ELF-1 (cell line): ENCODE data around the gene SH3RF2.
"Not testable (repeated sequence)": the region's sequence is repeated elsewhere in the genome, so short reads cannot be mapped to it uniquely, and the experiment has no call there.

Experiments
- DNase-seq: peaks from one replicate; pipeline ENCODE4 v3.0.0-alpha.2; 2016; ENCODE audit warnings: low read depth, low spot score

SH3RF2 gene, protein sequence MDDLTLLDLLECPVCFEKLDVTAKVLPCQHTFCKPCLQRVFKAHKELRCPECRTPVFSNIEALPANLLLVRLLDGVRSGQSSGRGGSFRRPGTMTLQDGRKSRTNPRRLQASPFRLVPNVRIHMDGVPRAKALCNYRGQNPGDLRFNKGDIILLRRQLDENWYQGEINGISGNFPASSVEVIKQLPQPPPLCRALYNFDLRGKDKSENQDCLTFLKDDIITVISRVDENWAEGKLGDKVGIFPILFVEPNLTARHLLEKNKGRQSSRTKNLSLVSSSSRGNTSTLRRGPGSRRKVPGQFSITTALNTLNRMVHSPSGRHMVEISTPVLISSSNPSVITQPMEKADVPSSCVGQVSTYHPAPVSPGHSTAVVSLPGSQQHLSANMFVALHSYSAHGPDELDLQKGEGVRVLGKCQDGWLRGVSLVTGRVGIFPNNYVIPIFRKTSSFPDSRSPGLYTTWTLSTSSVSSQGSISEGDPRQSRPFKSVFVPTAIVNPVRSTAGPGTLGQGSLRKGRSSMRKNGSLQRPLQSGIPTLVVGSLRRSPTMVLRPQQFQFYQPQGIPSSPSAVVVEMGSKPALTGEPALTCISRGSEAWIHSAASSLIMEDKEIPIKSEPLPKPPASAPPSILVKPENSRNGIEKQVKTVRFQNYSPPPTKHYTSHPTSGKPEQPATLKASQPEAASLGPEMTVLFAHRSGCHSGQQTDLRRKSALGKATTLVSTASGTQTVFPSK

DNA sequence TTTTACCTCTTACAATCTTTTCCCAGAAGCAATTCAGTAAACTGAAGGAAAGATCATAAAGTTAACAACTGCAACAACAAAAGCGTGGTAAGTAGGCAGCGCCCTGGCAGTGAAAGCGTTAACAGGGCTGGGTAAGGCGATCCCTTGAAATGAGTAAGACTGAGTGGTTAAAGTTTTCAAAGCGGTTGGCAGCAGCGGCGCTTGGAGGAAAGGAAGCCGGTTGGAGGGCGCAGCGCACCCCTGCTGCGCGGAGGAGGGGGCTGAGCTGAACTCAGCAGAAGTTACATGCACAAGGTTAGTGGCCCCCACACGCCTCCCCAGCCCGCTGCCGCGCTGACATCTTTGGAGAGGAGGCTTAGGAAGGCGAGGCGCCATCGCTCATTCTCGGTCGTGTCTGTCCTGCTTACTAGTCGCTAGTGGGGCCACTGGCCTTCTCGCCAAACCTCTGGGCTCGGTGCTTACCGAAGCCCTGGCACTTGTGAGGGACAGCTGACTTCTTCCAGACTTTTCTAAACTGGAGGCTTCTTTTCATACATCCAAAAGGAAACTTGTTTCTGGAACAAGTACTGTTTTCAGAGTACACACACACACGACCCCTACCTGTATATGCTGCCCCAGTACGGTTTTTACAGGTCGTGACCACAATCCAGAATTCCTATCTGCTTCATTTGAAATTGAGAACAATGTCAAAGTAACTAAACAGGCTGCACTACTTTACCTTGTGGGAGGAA, at the start of gene SH3RF2:
TSS of gene SH3RF2 (plus strand) at position 178 of the 731 bp plus-strand sequence. CDS start 1,351 bp downstream, outside the sequence.
- peak; percentile 97 for DNase-seq

DNA sequence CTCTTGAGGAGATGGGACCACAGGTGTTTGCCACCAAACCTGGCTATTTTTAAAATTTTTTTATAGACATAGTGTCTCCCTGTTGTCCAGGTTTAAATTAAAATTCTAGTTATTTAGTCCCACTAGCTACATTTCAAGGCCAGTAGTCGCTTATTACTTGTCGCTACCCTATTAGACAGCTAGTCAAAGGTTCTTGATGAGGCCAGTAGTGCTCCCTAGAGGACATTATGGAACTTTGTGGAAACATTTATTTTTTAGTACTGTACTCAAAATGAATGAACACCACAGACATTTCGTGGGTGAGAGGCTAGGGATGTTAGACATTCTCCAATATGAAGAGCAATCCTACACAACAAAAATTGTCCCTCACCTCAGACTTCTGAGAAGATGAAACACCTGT, 49.2 kb upstream of the SH3RF2 start:
- DNase-seq = no peak

DNA sequence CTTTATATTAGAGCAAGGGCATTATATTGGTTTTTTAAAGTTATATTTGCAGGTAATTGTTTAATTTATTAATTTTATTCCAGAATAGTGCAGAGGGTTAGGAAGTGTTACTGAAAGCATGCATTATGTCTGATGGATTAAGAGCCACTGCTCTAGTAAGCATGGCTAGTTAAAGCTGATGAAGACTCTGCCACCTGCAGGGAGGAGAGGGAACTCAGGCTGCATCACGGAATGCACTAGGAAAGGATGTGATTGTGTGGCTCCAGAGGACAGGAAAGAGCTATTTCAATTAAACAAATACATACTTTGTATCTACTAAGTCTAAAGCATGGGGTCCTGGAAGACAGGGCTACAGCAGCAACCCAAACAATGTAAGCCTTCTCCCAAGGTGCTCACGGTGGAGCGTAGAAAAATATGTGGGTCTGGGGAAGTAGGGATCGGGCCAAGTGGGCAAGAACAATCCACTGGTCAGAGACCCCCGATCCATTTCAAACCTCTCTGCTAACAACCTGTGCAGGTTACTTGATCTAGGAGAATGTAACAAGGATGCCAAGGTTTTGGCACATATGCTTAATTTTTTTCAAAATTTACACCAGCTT, 48.3 kb upstream of the SH3RF2 start:
- DNase-seq = peak; percentile 30

DNA sequence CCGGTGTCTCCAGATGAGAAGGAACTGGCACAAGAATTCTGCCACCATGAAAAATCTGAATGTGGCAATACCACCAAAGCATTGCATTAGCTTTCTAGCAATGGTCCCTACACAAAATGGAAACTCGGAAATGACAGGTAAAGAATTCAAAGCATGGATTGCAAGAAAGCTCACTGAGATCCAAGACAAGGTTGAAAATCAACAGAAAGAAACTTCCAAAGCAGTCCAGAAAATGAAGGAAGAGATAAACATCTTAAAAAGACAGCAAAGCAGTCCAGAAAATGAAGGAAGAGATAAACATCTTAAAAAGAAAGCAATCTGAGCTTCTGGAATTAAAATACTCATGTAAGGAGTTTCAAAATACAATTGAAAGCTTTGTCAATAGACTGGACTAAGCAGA, 46.8 kb upstream of the SH3RF2 start:
- no peak for DNase-seq

DNA sequence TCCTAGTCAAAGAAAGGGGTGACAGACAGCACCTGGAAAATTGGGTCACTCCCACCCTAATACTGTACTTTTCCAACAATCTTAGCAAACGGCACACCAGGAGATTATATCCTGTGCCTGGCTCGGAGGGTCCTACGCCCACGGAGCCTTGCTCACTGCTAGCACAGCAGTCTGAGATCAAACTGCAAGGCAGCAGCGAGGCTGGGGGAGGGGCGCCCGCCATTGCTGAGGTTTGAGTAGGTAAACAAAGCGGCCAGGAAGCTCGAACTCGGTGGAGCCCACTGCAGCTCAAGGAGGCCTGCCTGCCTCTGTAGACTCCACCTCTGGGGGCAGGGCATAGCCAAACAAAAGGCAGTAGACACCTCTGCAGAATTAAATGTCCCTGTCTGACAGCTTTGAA, 45.0 kb upstream of the SH3RF2 start:
- DNase-seq = not testable (repeated sequence)

DNA sequence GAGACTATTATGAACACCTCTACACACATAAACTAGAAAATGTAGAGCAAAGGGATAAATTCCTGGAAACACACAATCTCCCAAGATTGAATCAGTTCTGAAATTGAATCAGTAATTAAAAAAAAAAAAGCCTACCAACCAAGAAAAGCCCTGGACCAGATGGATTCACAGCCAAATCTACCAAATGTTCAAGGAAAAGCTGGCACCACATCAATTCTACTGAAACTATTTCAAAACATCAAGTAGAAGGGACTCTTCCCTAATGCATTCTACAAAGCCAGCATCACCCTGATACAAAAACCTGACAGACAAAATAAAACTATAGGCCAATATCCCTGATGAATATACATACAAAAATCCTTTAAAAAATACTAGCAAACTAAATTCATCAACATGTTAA, 38.2 kb upstream of the SH3RF2 start:
- DNase-seq = no peak

DNA sequence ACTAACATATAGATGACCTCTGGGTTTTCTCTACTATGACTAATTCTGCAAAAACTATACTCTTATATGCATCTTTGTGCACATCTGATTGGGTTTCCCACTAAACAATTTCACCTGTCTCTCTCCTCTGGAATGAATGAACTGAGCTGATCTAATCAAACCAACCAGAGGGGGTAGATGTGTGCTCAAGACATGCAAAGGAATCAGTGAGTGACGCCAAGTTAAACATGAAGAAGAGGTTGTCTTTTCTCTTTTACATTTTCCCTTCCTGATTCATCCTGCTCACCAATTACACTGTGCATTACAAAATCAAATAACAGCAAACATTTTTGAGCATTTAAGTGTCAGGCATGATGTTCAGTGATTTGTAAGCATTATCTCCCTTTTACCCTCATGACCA, 34.0 kb upstream of the SH3RF2 start:
- no peak for DNase-seq

DNA sequence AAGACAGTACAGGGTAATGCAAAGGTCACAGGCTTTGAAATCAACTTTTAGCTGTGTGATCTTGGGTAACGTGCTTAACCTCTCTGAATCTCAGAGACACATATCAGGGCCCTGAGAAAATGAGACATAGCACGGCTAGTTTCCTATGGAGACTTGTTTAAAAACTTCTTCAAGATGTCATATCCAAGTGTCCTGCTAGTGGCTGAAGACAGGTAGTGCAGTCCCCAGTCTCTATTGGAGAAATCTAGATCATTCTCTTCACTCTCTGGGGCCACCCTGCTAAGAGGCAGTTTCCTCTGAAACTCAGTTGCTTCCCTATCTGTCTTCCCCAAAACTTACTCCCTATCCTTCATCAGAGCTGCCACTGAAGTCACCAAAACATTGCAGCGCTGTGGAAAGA, 33.3 kb upstream of the SH3RF2 start:
- no peak for DNase-seq

DNA sequence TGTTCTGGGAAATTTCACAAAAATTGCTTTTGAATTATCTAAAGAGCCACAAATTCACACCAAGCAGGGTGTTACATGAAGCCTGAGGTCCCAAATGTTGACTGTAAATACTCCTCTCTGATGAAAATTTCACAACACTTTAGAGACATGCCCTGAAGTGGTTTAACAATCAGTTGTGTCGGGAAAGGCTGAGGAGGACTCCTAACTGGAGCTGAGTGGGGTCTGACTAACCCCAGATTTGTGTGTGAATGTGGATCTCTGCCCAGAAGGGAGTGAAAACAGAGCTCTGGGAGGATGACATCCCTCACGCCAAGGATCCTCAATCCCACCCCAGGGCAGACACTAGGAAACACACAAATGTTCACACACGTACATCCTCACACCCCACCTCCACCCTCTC, 32.5 kb upstream of the SH3RF2 start:
- no peak for DNase-seq

DNA sequence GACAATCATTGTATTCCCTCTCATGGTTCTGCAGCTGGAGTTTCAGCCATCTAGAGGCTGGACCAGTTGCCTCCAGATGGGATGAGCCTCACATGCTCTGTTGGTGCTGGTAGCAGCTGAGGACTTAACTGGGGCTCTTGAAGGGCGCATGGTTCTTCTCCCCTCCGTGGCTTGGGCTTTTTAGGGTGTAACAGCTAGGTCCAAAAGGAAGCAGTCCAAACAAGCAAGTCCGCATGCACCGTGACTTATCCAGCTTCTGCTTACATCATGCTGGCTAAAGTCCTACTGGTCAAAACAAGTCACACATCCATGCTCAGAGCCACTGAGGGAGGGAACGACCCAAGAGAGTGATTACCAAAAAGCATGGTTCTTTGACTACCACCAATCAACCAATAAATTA, 31.6 kb upstream of the SH3RF2 start:
- no peak for DNase-seq

DNA sequence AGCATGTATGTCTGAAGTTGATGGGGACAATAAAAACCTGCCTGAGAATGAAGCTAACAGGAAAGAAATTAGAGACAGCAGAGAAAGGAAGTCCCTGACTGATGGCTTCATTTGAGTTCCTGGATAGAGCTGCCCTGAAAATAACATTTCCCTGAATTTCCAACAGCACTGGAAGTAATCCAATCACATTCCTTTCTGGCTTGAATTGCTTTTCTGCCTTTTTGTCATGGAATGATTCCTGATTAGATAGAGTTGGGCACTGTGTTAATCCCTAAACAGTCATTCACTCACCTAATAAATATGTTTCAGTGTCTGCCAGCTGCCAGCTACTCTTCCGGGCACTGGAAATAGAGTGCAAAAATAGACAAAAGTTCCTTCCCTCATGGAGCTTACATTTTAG, 30.0 kb upstream of the SH3RF2 start:
- DNase-seq = no peak

DNA sequence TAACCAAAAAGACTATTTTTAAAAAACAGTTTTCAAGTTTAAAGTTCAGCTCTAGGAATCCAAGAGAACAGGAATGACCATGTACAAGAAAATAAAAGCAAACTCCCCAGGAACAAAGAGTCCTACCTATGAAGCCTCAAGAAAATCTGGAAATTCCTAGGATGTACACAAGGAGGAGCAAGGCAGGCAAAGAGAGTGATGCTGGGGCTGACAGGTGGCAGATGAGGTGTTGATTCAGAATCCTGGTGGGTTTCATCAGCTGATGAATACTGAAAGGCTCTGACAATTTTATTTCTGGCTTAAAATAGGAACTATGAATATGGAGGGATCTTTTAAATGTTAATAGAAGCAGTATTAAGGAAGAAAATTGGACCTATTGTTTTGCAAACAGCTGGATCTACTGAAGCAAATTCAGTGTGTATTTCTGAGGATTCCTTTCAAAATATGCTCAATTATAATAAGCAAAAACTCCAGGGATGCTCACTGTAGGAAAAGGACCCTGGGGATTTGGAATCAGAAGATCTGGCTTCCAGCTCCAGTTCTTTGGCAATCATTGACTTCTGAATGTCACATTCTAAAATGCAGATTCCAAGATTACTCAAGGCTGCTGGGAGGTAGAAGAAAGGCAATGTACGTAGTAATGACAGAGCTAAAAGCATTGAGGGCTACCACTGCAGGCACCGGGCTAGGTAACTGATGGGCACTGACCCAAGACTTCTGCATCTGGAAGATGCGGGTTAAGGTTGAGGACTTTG, 28.0 kb upstream of the SH3RF2 start:
- no peak for DNase-seq

DNA sequence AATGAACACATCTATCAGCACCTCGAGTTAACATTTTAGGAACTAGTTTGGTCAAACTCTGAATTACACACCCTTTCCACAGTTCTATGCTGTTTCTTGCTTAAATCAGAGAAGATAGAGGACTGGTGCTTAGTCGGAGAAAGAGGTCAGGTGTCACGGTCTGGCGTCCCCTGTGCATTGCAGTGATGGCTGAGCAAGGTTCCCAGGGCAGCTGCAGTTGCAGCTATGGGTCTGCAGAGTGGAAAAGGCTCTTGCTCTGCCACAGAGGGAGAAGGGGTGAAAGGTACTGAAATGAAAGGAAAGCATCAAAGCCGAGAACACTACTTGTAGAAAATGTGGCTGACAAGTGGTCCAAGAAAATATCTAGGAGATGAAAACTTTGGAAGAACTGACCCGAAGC, 25.2 kb upstream of the SH3RF2 start:
- no peak for DNase-seq

DNA sequence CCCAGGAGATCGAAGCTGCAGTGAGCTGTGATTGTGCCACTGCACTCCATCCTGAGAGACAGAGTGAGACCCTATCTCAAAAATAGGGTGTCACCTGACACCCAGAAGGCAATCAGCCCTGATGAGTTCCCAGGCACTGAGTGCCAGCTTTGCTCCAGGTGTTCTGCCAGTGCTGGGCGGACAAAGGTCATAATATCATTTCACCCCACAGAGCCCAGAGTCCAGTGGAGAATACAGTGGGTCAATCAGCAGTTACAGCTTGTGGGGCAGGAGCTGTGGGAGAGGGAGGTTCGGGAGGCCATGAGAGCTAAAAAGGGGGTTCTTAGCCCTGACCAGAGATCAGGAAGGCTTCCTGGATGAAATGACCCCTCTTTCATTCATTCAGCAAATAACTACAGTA, 24.4 kb upstream of the SH3RF2 start:
- DNase-seq = no peak

DNA sequence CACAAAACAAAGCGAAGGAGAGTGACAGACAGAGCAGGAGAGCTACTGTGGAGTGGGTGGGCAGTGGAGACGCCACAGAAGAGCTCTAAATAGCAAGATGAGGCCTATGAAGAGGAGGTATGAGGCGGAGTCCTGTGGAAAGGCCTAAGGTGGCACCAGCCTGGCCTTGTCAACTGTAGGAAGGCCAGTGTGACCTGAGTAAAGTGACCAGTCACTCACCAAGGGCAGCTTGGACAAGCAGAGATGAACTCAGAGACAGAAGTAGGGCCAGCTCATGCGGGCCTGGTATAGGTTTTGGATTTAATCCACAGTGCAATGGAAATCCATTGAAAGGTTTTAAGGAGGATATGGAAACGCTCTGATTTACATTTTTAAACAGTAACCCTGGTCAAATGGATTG, 23.8 kb upstream of the SH3RF2 start:
- no peak for DNase-seq

DNA sequence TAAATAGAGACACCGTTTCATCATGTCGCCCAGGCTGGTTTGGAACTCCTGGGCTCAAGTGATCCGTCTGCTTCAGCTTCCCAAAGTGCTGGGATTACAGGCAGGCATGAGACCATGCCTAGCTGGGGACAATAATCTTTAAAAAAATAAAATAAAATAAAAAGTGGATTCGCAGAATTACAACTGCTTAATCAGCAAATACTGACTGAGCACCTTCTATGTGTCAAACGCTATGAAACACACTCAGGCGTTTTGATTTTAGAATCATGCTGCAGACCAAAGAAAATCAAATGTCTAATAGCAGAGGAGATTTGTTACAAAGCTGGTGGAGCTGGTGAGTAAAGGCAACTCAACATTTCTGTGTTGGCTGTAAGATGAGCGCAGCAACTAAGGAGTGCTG, 22.7 kb upstream of the SH3RF2 start:
- DNase-seq = no peak

DNA sequence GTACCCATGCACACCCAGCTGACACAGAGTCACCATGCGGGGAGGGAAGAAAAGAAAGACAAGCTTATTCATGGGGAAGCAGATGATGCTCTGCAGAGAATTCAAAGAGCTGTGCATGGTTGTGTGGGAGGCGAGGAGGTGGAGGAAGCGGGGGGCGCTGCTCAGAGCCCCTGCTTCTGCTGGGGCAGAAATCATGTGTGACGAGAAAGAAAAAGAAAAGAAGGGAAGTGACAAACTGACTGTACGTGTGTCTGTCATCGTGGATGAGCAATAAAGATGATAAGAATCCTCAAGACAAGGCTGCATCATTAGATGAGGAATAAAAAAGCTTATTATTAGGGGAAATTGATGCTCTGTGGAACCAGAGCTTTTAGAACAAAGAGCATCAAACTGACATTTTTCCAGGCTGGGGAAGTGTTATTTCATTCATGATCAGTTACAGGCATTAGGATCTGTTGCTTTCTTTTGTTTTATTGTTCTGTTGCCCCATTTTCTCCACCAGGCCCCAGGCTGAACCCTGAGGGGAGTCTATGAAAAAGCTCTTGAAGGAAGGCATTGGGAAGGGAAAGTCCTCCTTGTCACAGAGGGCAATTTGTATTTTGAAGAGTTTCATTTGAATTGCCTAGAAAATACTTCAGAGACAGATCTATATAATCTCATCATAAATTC, 20.3 kb upstream of the SH3RF2 start:
- DNase-seq = no peak

DNA sequence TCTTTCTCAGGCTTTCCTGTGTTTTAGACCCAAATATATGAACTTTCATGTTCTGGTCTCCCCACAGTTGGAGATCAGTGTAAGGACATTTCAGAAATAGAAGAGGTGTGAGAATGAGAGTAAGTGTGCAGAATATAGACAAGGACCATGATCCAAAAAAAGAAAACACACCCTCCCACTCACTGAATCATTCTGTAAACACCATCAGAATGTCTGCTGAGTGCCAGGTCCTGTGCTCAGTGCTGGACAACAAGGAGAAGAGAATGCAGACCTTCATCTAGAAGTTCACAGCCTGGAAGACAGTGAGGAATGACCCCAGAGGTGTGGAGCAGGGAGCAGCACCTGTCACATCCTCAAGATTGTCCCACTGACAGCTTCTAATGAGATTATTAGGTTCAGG, 19.1 kb upstream of the SH3RF2 start:
- no peak for DNase-seq

DNA sequence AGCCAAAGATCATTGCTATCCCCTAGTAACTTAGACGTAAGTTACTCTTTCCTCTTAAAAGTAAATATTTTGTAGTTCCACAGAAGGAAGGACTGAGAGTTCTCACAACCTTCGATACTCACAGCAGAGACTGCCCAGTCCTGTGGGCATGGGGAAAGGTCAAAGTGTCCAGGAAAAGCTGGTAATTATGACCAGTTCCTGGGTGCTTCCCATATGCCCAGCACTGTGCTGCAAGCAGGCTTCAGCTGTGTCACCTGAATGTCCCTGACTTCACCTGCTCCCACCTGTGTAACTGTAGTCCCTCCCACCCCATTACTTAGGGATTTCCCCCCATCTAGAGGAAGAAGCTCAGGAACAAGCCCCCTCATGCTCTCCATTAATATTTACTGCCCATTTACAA, 18.0 kb upstream of the SH3RF2 start:
- no peak for DNase-seq

DNA sequence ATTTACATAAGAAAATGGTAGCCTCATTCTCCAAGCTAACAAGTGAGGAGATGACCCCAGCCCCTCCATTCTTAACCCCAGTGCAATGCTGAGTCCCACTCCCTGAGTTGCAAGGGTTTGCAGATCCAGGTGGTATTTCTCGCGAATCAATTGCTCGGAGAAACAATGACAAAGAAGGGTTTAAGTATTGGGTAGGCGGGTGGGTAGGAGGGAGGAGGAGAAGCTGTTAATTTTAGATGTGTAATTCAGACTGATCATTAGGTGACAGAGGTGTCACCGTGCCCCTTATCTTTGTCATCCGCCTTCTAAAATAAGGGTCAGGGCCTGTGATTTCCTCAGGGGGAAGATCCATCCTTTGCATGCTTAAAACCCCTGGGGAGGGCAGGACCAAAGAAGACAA, 17.0 kb upstream of the SH3RF2 start:
- DNase-seq = no peak
